NCI-H345 (cell line): ENCODE results near the gene CHRM2.
"Not testable (repeated sequence)": the region's sequence is repeated elsewhere in the genome, so short reads cannot be mapped to it uniquely, and the experiment has no call there.

Experiments used
- DNase-seq: peaks from one replicate; lab custom pipeline; 2025; lab: John Stamatoyannopoulos, UW

CHRM2 gene

DNA sequence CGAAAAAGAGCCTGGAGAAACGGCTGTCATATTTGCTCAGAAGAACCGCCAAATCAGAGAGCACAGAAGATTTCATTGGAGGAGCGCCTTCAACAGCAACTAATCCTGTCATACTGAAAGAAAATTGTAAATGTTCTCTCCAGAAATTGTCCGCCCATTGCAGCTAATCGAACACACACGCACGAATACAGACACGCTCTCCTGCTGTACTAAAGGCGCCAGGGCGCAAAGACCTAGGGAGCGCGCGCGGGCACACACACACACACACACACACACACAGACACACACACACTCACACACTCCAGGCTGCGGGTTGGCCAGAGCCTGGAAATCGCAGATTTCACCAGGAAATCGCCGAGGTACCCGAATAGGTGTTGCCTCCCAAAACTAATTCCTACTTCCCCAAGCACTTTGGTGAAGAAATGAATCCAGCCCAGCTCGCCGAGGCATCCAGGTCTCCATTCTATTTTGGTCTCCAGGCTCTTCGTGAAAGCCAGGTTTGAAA, at the start of gene CHRM2:
Gene CHRM2, plus strand, starts transcription at position 157 of the 505 bp plus-strand sequence. CDS start 146,214 bp downstream, outside the sequence.
- DNase-seq = no peak

DNA sequence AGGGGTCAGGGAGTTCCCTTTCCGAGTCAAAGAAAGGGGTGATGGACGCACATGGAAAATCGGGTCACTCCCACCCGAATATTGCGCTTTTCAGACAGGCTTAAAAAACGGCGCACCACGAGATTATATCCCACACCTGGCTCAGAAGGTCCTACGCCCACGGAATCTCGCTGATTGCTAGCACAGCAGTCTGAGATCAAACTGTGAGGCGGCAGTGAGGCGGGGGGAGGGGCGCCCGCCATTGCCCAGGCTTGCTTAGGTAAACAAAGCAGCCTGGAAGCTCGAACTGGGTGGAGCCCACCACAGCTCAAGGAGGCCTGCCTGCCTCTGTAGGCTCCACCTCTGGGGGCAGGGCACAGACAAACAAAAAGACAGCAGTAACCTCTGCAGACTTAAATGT, 37.1 kb upstream of the CHRM2 start:
- DNase-seq = not testable (repeated sequence)

DNA sequence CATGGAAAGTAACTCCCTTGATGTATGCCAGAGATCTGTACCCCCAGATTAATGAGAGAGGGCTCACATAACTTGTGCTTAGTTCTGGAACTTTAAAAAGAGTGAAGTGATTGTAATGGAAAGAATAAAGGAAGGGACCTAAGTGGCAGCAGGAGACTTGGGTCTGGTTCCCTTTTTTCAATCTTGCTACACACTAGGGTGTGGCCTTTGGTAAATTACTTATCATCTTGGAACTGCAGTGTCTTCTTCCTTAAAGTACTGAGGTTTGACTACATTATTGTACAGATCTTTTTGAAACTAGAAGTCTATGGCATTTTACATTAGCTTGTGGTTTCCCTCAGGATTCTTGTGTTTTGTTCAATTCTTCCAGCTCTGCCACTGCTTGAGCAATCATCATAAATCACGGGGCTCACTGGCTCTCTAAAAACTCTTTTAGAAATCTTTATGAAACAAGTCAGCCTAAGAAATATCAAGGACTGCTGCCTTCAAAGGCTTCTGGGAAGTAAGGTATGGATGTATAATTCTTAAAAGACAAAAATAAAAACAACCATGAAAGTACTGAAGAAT, 22.5 kb upstream of the CHRM2 start:
- no peak for DNase-seq

DNA sequence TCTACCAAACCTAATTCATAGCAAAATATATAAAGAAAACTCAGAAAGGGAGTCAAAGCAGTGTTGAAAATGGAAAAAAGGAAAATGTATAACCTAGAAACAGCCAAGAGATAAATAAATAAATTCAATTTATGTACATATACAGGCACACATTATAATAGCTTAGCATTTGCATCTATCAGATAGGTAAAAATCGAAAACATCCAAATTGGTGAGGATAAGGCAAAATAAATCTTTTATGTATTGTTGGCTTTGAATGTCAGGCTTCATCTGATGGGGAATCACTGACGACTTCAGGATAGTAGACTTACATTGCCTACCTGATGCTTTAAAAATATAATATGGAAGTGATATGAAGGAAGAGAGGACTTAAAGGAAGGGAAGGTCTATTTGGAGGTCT, 20.6 kb upstream of the CHRM2 start:
- no peak for DNase-seq

DNA sequence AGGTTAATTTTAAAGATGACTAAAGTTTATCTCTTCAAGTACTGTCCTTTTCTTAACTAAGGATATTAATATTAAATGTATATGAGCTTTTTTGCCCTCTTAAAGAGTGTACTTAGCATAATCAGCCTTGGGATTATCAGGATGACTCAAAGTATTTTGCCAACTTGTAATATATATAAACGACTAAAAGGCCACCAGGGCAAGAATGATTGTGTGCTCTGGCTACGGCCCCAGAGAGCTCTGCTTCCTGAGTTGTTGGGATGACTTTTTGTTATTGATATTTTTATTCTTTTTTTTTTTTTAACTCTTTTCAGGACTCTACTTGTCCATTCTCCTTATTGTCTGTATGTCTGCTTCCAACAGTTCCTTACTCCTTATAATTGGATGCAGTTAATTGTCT, 14.8 kb upstream of the CHRM2 start:
- no peak for DNase-seq

DNA sequence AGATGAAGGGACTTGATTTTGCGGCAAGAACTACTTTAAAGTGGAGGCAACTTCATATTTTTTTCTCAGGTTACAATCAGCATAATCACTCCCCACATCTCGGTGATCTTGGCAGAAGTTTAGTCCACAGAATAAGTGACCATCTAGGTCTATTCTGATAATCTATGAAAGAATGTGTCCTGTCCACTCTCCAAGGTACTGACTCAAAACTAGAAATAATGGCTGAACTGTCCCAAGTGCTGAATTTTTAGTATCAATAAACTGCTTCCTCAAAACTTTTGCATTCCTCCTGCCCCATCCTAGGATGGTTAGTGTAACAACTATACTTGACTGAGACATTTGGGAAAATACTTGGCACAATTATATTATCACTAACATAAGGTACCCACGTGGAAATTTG, 10.9 kb upstream of the CHRM2 start:
- DNase-seq = no peak

DNA sequence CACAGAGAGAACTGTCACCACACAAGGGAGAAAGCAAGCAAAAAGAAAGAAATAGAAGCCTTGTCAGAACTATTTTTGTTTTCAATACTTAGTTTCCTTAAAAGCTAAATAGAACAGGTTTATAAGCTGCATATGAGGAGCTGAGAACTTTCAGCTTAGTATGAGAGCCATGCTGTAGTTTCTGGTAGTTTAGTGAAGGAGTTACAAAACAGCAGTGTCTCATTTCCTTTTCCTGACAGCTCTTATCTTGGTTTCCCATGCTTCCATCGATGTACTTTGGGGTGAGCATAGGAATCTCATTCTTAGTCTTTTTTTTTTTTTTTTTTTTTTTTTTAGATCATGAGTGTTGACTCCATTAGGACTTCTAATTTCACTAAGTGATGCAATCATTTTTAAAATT, 8.6 kb upstream of the CHRM2 start:
- no peak for DNase-seq

DNA sequence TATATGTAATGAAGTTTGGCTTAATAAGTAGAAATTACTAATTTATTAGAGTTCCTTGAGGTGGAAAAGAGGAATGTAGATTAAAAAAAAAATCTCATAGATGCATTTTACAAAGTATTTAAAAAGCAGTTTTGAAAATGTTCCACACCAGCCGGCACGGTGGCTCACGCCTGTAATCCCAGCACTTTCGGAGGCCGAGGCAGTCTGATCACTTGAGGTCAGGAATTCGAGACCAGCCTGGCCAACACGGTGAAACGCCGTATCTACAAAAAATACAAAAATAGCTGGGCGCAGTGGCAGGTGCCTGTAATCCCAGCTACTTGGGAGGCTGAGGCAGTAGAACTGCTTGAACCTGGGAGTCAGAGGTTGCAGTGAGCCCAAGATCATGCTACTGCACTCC, 3.2 kb upstream of the CHRM2 start:
- DNase-seq = no peak

DNA sequence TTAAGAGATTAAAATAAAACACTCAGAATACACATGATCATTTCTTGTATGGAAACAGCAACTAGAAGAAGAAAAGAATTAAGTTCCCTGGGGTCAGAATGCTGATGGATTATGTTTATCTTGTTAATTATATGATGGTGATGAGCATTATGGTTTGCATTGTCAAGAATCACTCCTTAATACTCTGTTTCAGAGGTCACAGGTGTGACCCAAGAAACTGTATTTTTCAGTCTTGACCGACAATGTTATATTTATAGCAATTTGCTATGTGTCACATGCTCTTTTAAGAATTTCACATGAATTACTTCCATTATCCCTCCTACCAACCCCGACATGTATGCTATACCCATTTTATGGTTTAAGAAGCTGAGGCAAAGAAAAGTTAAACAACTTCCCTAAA, 2.7 kb upstream of the CHRM2 start:
- DNase-seq = no peak

DNA sequence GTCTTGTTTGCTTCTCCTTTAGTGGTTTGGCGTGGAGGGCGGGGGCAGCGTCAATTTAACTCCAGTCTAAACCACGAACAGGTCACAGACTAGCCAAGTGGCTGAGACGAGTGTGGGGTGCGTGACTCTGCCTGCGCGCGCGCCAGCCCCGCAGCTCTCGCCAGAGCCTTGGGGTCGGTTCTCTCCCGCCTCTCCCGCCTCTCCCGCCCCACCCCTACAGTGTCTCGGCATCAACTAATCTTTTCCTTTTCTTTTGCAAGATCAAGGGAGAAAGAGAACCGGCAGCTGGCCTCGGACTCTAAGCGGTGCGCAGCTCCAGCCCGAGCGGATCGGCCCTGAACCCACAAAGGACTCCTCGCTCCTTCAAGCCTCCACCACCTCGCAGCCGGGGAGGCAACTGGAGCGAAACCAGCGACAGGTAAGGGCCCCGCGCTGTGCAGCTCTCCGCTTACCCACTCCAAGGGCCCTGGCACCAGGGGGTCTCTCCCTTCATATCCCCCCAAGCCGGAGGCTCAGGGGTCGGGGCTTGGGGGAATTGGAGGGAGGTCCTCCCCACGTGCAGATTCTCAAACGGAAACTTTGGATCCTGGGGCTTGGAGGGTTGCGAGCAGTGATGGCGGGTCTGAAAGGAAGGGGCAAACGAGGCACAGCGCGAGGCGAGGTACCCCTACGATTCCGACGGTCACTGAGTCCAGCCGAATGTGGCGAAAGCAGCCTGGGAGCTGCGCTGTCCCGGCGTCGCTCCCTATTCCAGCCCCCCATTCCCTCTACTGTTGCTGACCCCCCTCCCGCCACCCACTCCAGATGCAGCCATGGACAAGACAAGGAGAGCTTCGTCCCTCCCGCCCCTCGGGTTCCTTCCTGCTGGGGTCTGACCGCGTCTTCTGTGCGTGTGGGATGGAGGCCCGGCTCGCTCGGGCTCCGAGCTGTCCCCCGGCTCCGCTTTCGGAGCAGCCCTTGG, 829 bp downstream of the CHRM2 start:
- DNase-seq = no peak

DNA sequence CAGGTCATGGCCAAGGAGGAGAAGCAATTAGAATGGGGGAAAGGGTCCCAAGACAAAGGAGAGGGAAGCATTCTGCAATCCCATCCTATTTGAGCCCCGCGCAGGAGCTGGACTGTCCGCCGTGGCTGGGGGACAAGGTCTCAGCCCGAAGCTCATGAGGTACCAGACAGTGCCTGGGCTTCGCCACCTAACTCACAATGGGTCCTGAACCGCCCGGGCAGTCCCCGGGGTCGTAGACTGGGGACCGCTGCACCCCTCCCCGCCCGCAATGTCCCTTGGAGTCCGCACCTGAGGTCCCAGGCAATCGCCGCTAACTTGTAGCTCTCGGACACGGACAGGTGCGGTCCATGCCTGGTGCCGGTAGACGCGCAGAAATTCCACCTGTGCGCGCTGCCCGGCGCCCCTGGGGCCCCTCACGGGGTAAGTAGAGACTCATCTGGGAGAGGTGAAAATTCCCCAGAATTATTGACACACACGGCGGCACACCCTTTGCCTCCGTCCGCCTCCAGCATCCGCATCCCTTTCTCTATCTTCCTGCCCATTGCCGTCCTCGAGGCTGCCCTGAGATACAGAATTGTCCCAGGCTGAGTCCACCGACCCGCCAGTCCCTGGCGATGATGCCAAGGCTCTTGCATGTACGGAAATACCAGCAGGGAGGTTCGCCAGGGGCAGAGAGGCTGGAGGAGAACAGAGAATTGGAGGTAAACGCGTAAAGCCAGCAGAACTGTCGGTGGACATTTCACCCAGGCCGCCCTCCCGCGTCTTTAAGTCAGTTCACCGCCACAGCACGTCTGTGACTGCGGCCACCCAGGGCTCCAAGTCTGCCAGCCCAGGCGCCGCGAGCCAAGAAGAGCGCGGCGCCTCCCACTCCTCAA, 1.8 kb downstream of the CHRM2 start:
- DNase-seq = no peak

DNA sequence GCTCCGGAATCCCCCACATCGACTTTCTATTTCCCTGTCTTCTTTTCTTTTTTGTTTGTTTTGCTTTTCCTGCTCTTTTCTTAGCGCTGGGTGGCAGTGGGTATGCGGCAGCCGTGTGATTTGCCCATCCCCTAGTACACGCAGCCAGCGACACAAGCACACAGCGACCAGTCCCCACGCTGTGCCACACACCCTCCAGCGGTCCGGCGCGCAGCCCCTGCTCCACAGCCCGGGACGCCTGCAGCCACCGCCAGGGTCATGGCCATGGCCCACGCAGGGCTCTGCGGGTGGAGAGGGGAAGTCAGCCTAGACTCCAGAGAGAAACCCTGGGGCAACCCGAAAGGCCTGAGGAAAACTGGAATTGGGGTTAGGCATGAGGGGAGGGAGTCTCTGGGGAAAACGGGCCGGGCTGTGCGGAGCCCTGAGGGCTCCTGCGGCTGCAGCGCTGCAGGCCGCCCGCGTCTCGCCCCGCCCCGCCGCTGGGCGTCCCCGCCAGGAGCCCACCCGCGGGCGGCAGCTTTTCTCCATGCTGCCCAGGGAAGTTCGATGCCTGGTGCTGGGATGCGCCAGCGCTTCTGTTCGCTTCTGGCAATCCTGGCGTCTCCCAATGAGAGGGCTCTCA, 2.5 kb downstream of the CHRM2 start:
- DNase-seq = no peak

DNA sequence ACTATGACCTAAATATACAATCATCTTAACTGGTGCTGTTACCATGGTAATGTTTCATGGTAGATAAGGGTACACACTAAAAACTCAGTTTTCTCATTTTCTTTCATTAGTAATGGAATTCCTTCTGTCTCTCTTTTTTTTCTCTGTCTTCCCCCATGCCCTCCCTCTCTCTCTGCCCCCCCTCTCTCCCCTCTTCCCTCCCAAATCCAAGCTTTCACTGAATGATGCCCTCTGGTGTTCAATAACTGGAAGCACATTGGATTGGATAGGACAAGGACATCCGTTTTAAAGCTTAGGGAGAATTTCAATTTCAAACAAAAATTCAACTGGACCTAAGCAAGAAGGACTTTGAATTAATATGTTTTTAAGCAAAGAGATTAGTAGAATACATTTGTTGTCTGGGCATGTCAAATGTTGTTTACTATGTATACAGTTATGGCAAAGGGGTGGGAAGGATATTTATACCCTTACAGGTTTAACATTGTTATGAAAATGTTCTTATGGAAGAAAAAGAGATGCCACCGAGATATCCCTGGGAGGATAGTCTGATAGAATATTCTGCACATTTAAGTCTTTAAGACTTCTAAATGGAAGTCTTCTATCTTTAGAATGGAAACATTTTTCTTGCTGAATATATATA, 6.1 kb downstream of the CHRM2 start:
- no peak for DNase-seq

DNA sequence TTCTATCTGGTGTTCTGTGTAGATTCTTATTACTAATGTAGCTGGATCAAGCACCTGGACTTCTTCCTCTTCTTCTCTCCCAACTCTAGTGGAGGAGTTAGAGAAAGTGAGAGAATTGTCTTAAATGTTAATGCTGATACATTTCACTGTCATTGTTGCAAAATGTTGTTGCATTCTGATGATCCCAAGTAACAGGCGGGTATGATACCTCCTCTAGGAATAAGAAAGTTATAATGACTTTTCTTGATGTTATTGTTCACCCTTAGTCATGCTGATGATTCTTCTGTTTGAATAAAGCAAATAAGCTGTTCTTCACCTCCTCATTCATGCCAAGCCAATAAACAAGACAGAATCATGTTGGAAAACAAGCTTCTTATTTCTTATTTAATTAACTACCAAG, 9.1 kb downstream of the CHRM2 start:
- DNase-seq = no peak

DNA sequence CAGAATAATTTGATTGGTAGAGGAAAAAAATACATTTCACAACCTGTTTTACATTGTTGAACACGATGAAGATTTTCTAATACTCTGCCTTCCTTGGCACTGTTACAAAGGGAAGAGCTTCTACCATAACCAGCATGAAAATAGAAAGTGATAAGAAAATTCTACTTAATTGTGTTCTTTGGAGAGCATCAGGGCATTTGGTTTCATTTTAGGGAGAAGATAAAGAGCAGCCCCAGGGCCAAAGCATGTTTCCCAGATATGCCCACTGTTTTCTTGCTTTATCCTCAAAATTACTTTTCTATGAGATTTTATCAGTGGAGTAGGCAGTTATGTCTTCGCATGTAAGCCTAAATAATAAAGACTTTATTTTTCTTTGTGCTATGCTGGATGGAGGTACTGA, 9.5 kb downstream of the CHRM2 start:
- DNase-seq = no peak

DNA sequence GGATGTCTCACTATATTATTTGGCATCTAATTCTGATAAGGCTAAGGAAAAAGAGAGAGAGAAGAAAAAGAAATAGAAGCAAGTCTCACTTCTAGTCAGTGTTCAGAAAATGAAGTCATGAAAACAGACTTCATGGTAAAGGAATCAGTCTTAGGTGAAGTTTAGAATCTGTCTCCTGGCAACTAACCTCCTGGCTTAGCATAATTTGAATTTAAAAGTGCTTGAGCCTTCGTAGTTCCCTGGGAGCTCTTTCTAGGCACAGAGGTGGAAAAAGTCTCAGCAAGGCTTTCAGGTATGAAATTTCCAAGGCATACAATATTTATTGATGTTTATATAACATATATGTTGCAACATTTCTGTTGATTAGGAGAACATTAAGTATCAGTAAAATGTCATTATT, 10.4 kb downstream of the CHRM2 start:
- DNase-seq = no peak

DNA sequence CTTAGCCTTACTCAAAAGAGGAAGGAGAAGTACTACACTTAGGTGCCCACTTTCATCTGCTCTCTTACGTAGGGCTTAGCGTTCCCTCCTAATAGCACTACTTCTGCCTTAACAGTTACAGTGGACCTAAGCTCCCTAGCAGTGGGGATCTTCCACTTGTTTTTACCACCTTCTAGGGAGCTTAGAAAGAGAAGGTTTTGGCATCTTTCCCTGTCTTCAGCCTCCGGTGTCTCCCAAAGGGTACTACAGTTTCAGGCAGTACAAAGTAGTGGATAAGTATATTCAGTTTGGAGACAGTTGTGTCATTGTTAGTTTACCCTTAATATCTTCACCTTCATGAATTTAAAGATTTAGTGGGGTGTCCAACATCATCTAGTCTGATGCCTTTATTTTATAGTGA, 14.6 kb downstream of the CHRM2 start:
- DNase-seq = no peak

DNA sequence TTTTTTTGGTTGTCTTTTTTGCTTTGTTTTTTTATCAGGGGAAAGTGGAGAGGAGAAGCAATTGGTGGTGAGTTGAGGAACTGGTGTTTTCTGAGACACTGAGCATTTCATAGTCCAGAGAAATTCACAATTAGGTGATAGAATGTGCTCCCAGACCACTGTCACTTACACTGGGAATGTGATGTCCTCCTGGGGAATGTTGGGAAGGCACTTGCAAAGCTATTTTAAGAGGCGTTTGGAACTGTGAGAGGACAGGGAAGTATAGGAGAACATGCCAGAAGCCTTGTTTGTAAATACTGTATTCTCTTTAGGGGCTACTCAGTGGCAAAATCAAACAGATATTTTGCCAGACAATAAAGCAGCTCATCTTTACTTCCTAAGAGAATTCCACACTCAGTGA, 16.0 kb downstream of the CHRM2 start:
- no peak for DNase-seq

DNA sequence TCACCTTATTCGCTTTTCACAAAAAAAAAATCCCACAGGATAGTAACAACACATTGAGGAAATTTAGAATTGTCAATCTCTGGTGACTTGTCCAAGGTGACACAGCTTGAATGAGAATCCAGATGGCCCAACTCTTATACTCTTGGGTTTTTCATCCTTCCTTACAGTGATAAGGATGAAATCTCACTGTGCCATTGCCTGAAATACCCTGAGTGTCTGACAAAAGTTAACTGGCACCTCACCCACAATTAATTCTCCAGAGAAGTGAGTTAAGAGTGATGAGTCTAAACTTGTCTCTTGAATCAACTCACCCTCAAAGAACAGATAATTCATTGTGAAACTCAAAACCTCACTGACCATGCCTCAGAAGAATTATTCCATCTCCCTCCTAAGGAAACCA, 18.9 kb downstream of the CHRM2 start:
- no peak for DNase-seq

DNA sequence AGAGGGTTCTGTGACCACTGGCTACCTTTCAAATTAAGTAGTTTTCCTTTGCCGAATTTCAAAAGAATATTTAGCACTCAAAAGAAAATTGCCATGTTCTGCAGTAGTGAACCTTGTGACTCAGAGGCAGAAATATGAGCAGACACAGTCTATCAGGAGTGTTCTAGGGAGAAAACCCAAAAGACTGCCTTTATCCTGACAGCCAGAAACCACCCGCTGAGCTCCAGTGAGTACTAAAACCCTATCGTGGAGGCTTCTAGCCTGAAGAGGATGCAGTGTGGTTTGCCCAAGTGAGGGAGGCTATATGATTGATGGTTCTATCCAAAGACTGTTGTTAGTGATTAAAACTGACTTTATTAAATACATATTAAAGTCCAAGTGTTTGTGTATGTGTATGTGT, 21.9 kb downstream of the CHRM2 start:
- no peak for DNase-seq

DNA sequence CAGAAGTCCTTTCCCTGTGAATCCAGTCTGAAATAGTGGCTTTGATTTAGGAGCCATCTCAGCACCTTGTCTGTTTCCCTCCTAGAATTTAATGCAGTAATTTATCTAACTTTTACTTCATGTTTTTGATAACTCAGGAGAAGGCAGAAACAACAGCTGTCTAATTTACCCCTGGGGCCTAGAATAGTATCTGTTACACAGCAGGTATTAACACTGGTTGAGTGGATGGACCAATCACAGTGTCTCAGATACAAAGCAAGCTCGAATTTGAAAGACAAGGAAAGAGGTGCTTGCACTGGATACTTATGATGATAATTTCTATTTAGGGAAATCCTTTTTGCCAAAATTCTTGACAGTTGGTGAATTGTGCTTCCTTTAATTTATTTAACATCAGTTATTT, 23.4 kb downstream of the CHRM2 start:
- DNase-seq = no peak

DNA sequence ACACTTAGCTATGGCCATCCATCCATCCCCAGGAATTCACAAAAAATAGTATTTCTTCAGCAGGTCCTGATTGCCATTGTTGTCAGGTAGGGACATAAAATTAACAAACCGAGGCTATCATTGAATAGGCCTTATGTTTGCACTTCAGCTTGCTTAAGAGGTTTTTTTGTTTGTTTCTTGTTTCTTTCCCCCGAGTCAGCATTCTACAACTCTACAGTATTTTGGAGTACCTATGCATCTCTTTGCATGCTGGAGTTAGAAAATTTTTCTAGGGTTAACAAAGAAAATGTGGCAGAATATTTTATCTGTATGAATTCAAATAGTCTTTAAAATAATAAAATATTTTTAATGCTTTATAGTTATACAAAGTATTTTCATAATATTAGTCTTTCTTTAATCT, 26.3 kb downstream of the CHRM2 start:
- DNase-seq = no peak
